ENCODE measurements around the gene SMIM5. TPM values are rescaled to one million over a fixed set of nuclear protein-coding genes. Genes with fewer than 3 reads are reported as not detected.
"Not testable (repeated sequence)": the region's sequence is repeated elsewhere in the genome, so short reads cannot be mapped to it uniquely, and the experiment has no call there.

Gene SMIM5, protein sequence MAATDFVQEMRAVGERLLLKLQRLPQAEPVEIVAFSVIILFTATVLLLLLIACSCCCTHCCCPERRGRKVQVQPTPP
- total RNA-seq (2014; rRNA removed; shearing (Covaris generic)), result 0.05 TPM in 1 of 2 replicates, not detected in the other

DNA sequence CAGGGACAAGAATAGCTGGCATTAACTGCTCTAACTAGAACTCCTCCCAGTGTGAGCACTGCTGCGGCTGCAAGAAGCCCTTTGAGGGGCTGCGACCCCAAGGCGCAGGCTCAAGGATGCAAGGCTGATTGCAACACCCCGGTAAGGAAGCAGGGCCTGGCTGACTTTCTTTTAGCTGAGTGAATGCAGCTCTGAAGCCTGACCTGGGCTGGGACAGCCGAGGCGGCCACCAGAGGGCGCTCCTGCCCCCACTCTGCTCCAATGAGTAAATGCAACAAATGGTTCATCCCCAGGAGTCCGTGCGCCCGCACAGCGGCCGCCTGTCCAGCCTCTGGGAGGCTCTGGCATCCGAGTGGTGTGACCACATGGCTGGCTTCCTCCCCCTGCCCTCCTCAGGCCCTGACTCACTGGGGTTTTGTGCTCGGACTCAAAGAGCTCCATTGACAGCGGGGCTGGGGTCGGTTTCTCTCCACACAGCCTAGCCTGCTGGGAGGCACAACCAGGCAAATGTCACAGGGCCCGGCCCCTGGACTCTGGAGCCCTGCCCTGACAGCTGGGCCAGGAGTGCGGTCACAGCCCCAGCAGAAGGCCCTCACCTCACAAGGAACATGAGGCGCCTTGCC is at the start of gene SMIM5:
TSS of gene SMIM5 (plus strand) at position 572 of the 623 bp plus-strand sequence. CDS start 6,768 bp downstream, outside the sequence.
- no peaks in the 10 kb centered on the region for H3K27me3 ChIP-seq (replicated peaks)
- H3K9me3 ChIP-seq (replicated peaks), result no peaks in the 10 kb centered on the region
- H3K4me1 ChIP-seq (replicated peaks), result peaks cover 17% of the 10 kb centered on the region
- peak; percentile 84 to 95 for DNase-seq (ENCODE audit: low read depth in 1 of 2, low spot score in 2 of 2)
- H3K27ac ChIP-seq, result 0 out of 2 replicates have a peak within 1 kb of the TSS, but pooled peaks have one; percentile 3
- H3K36me3 ChIP-seq, result peaks cover 22% of the 10 kb centered on the region
- H3K4me3 ChIP-seq, result no peak within 1 kb of the TSS

DNA sequence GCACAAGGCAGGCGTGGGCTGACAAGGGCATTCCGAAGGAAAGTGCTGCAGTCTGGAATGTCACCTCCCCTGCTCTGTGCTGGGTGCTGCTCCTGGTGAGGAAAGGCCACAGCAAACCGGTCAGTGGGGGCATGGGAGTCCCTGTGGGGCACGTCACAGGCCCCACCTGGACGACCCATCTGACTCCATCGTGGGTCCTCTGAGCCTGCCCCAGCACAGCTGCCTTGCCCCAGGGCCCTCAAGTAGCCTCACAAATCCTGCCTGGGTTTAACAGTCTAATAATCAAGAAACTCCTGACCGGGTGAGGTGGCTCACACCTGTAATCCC is 48.4 kb upstream of the SMIM5 start:
- Histone ChIP-seq H3K4me3 (no peak overlapping the region), H3K27ac (no peak overlapping the region), H3K27me3 (replicated peaks) (peaks cover 30% of the 10 kb centered on the region), H3K9me3 (replicated peaks) (peaks cover 21% of the 10 kb centered on the region), H3K4me1 (replicated peaks) (peaks cover 16% of the 10 kb centered on the region), H3K36me3 (peaks cover 7% of the 10 kb centered on the region)
- DNase-seq (ENCODE audit: low read depth in 1 of 2, low spot score in 2 of 2), result no peak

GRCh38 chr17:75587675-75588595 is 45.3 kb upstream of the SMIM5 start, which contains the start of gene MYO15B:
TSS of gene MYO15B (plus strand) at chr17:75587800. CDS start at chr17:75588058, 258 bp downstream.
- peak within 1 kb of the TSS; percentile 41 for H3K4me3 ChIP-seq
- no peak for DNase-seq (ENCODE audit: low read depth in 1 of 2, low spot score in 2 of 2)
- no peak within 1 kb of the TSS for H3K27ac ChIP-seq
- H3K4me1 ChIP-seq (replicated peaks), result peaks cover 16% of the 10 kb centered on the region
- H3K27me3 ChIP-seq (replicated peaks), result peaks cover 30% of the 10 kb centered on the region
- peaks cover 7% of the 10 kb centered on the region for H3K36me3 ChIP-seq
- peaks cover 15% of the 10 kb centered on the region for H3K9me3 ChIP-seq (replicated peaks)

DNA sequence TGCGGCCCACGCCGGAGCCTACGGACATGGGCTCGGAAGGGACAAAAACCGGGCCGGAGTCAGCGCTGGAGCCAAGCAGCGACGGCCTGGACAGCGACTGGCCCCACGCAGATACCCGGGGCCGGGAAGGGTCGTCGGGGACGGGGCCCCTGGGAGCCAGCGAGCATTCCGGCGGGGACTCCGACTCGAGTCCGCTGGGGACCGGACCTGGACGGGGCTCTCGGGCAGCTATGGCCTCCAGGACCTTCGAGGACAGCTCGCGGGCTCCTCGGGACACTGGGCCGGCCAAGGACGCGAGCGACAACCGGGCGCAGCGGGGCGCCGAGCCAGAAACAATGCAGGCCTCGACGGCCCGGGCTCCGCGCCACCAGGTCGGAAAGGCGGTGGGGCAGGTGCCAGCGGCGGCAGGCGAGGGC is 44.6 kb upstream of the SMIM5 start:
- Histone ChIP-seq H3K4me1 (replicated peaks) (peaks cover 16% of the 10 kb centered on the region), H3K9me3 (replicated peaks) (peaks cover 15% of the 10 kb centered on the region), H3K36me3 (peaks cover 7% of the 10 kb centered on the region), H3K27ac (no peak overlapping the region), H3K27me3 (replicated peaks) (peaks cover 30% of the 10 kb centered on the region), H3K4me3 (peak overlapping the region; percentile 41)
- DNase-seq (ENCODE audit: low read depth in 1 of 2, low spot score in 2 of 2), result no peak

GRCh38 chr17:75589012-75589918 is 44.0 kb upstream of the SMIM5 start:
- Histone ChIP-seq H3K4me3 (peak overlapping the region; percentile 41), H3K27me3 (replicated peaks) (peaks cover 30% of the 10 kb centered on the region), H3K4me1 (replicated peaks) (peaks cover 16% of the 10 kb centered on the region), H3K36me3 (peaks cover 7% of the 10 kb centered on the region), H3K27ac (no peak overlapping the region), H3K9me3 (replicated peaks) (peaks cover 15% of the 10 kb centered on the region)
- DNase-seq (ENCODE audit: low read depth in 1 of 2, low spot score in 2 of 2), result peak; percentile 75 to 98

DNA sequence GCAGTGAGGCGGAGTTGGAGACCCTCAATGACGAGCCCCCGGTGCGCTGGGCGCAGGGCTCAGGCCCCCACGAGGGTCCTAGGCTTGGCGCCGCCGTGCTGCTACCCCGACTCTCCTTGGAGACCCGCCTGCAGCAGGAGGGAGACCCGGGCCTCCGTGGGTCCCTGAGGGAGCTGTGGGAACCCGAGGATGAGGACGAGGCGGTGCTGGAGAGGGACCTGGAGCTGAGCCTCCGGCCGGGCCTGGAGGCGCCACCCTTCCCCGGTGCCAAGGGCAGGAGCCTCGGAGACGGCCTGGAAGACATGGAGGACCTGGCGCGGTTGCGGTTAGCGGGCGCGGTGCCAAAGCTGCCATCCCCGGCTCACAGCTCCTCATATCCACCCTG is 43.3 kb upstream of the SMIM5 start:
- H3K4me1 ChIP-seq (replicated peaks), result peaks cover 16% of the 10 kb centered on the region
- H3K4me3 ChIP-seq, result no peak overlapping the region; the same call in 1 of the 2 replicates
- H3K27ac ChIP-seq, result no peak overlapping the region
- H3K36me3 ChIP-seq, result peaks cover 7% of the 10 kb centered on the region
- H3K9me3 ChIP-seq (replicated peaks), result peaks cover 15% of the 10 kb centered on the region
- H3K27me3 ChIP-seq (replicated peaks), result peaks cover 30% of the 10 kb centered on the region
- DNase-seq (ENCODE audit: low read depth in 1 of 2, low spot score in 2 of 2), result no peak

- peaks cover 7% of the 10 kb centered on the region for H3K36me3 ChIP-seq
- peaks cover 15% of the 10 kb centered on the region for H3K9me3 ChIP-seq (replicated peaks)
- peaks cover 16% of the 10 kb centered on the region for H3K4me1 ChIP-seq (replicated peaks)
- H3K27me3 ChIP-seq (replicated peaks), result peaks cover 30% of the 10 kb centered on the region
- H3K4me3 ChIP-seq, result no peak overlapping the region
- DNase-seq (ENCODE audit: low read depth in 1 of 2, low spot score in 2 of 2), result no peak
- H3K27ac ChIP-seq, result no peak overlapping the region
Observed at GRCh38 chr17:75590314-75590761, 42.9 kb upstream of the SMIM5 start.

- no peak for DNase-seq (ENCODE audit: low read depth in 1 of 2, low spot score in 2 of 2)
- Histone ChIP-seq H3K4me1 (replicated peaks) (peaks cover 16% of the 10 kb centered on the region), H3K27ac (no peak overlapping the region), H3K36me3 (peaks cover 7% of the 10 kb centered on the region), H3K4me3 (no peak overlapping the region), H3K27me3 (replicated peaks) (peaks cover 27% of the 10 kb centered on the region), H3K9me3 (replicated peaks) (peaks cover 15% of the 10 kb centered on the region)
Observed at GRCh38 chr17:75590849-75591721, 42.1 kb upstream of the SMIM5 start.

DNA sequence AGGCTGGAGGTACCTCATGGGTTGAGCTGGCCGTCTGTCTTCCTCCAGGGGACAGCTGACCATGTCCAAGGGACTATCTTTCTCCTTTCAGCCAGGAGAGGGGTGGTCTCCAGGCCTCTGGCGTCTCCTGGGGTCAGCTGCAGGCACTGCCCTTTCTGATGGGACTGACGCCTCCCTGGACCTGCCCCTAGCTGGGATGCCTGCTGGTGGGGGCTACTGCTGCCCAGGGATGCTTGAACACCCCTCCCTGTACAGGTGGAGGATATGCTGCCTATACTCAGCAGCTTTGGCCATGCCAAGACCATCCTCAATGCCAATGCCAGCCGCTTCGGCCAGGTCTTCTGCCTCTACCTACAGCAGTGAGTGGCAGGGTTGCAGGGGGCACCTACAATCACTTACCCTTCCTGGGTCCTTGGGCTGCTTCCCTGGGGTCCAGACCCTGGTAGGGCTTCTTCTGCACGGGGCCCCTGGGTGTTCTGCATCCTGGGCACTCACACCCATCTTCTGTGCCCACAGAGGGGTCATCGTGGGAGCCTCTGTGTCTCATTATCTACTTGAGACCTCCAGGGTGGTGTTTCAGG is 41.4 kb upstream of the SMIM5 start:
- Histone ChIP-seq H3K9me3 (replicated peaks) (peaks cover 15% of the 10 kb centered on the region), H3K36me3 (peaks cover 7% of the 10 kb centered on the region), H3K27me3 (replicated peaks) (peaks cover 22% of the 10 kb centered on the region), H3K27ac (no peak overlapping the region), H3K4me1 (replicated peaks) (peaks cover 16% of the 10 kb centered on the region), H3K4me3 (no peak overlapping the region)
- no peak for DNase-seq (ENCODE audit: low read depth in 1 of 2, low spot score in 2 of 2)

- Histone ChIP-seq H3K36me3 (peaks cover 7% of the 10 kb centered on the region), H3K4me3 (no peak overlapping the region), H3K4me1 (replicated peaks) (peaks cover 16% of the 10 kb centered on the region), H3K9me3 (replicated peaks) (peaks cover 15% of the 10 kb centered on the region), H3K27ac (no peak overlapping the region), H3K27me3 (replicated peaks) (peaks cover 16% of the 10 kb centered on the region)
- DNase-seq (ENCODE audit: low read depth in 1 of 2, low spot score in 2 of 2), result no peak
Observed at GRCh38 chr17:75592348-75593020, 40.8 kb upstream of the SMIM5 start.

DNA sequence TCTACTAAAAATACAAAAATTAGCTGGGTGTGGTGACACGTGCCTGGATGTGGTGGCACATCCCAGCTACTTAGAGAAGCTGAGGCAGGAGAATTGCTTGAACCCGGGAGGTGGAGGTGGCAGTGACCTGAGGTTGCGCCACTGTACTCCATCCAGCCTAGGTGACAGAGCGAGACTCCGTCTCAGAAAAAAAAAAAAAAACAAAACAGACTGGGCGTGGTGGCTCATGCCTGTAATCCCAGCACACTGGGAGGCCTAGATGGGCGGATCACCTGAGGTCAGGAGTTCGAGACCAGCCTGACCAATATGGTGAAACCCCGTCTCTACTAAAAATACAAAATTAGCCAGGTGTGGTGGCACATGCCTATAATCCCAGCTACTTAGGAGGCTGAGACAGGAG is 39.8 kb upstream of the SMIM5 start:
- H3K9me3 ChIP-seq (replicated peaks); DNase-seq (ENCODE audit: low read depth in 1 of 2, low spot score in 2 of 2); H3K4me3 ChIP-seq; H3K27ac ChIP-seq; H3K36me3 ChIP-seq; H3K27me3 ChIP-seq (replicated peaks): not testable (repeated sequence)
- peaks cover 12% of the 10 kb centered on the region for H3K4me1 ChIP-seq (replicated peaks)

All from SJSA1 (cell line).